Daoy (cell line): ENCODE data around the gene METTL9. TPM values are rescaled to one million over a fixed set of nuclear protein-coding genes. Genes with fewer than 3 reads are reported as not detected.
"Not testable (repeated sequence)": the region's sequence is repeated elsewhere in the genome, so short reads cannot be mapped to it uniquely, and the experiment has no call there.

Experiments
- DNase-seq: peaks from one replicate; pipeline ENCODE4 v3.0.0-alpha.2; 2015; ENCODE audit warnings: low read depth
- total RNA-seq: library from RNA; depleted of rRNA; stranded (reverse); fragments of >200 nt; shearing (Covaris generic); gene quantifications from 2 replicates; pipeline ENCODE4 v1.2.3, GENCODE V29; 2014

METTL9 gene
- total RNA-seq, 1 experiment from 2014 or later = 146 TPM

GRCh38 chr16:21573506-21573905, 25.9 kb upstream of the METTL9 start:
- not testable (repeated sequence) for DNase-seq

GRCh38 chr16:21574372-21574771, 25.0 kb upstream of the METTL9 start:
- DNase-seq = no peak

GRCh38 chr16:21576323-21576722, 23.1 kb upstream of the METTL9 start:
- DNase-seq = not testable (repeated sequence)

- DNase-seq = not testable (repeated sequence)
Observed at GRCh38 chr16:21577487-21577886, 21.9 kb upstream of the METTL9 start.

GRCh38 chr16:21578311-21578710, 21.1 kb upstream of the METTL9 start:
- DNase-seq = not testable (repeated sequence)

GRCh38 chr16:21580131-21580530, 19.2 kb upstream of the METTL9 start:
- not testable (repeated sequence) for DNase-seq

- no peak for DNase-seq
Observed at GRCh38 chr16:21580807-21581206, 18.6 kb upstream of the METTL9 start.

- no peak for DNase-seq
Observed at GRCh38 chr16:21584817-21585216, 14.6 kb upstream of the METTL9 start.

GRCh38 chr16:21588593-21588992, 10.8 kb upstream of the METTL9 start:
- not testable (repeated sequence) for DNase-seq

- DNase-seq = no peak
Observed at GRCh38 chr16:21589551-21589950, 9.8 kb upstream of the METTL9 start.

GRCh38 chr16:21590287-21590686, 9.1 kb upstream of the METTL9 start:
- DNase-seq = no peak

- DNase-seq = no peak
Observed at GRCh38 chr16:21590796-21591195, 8.6 kb upstream of the METTL9 start.

- DNase-seq = no peak
Observed at GRCh38 chr16:21592191-21592590, 7.2 kb upstream of the METTL9 start.

GRCh38 chr16:21593530-21594289, 5.7 kb upstream of the METTL9 start:
- no peak for DNase-seq

- no peak for DNase-seq
Observed at GRCh38 chr16:21597561-21598030, 1.8 kb upstream of the METTL9 start.

- no peak for DNase-seq
Observed at GRCh38 chr16:21598206-21598605, 1.2 kb upstream of the METTL9 start.

- DNase-seq = no peak
Observed at GRCh38 chr16:21598701-21599121, 666 bp upstream of the METTL9 start.

- peak; percentile 14 for DNase-seq
Observed at GRCh38 chr16:21600031-21600773, 825 bp downstream of the METTL9 start.

- DNase-seq = no peak
Observed at GRCh38 chr16:21602785-21603184, 3.4 kb downstream of the METTL9 start.

- no peak for DNase-seq
Observed at GRCh38 chr16:21603928-21604327, 4.6 kb downstream of the METTL9 start.

GRCh38 chr16:21605848-21606247, 6.5 kb downstream of the METTL9 start:
- DNase-seq = not testable (repeated sequence)

- no peak for DNase-seq
Observed at GRCh38 chr16:21608639-21609328, 9.4 kb downstream of the METTL9 start.
